IPS-18c (cell line): Measurements from ENCODE around the gene FAM83G.
"Not testable (repeated sequence)": the region's sequence is repeated elsewhere in the genome, so short reads cannot be mapped to it uniquely, and the experiment has no call there.

ENCODE experiments used
- H3K4me3 ChIP-seq: 2 replicates; pipeline ENCODE4 v1.7.0; 2013; ENCODE audit warnings: low read depth, mild to moderate bottlenecking, low read length, moderate library complexity; ENCODE audit not compliant: insufficient read depth
- H3K9me3 ChIP-seq: one replicate; pipeline ENCODE4 v1.6.1; 2013; ENCODE audit warnings: mild to moderate bottlenecking, low read length, moderate library complexity; ENCODE audit not compliant: control insufficient read depth, insufficient read depth

FAM83G gene

DNA sequence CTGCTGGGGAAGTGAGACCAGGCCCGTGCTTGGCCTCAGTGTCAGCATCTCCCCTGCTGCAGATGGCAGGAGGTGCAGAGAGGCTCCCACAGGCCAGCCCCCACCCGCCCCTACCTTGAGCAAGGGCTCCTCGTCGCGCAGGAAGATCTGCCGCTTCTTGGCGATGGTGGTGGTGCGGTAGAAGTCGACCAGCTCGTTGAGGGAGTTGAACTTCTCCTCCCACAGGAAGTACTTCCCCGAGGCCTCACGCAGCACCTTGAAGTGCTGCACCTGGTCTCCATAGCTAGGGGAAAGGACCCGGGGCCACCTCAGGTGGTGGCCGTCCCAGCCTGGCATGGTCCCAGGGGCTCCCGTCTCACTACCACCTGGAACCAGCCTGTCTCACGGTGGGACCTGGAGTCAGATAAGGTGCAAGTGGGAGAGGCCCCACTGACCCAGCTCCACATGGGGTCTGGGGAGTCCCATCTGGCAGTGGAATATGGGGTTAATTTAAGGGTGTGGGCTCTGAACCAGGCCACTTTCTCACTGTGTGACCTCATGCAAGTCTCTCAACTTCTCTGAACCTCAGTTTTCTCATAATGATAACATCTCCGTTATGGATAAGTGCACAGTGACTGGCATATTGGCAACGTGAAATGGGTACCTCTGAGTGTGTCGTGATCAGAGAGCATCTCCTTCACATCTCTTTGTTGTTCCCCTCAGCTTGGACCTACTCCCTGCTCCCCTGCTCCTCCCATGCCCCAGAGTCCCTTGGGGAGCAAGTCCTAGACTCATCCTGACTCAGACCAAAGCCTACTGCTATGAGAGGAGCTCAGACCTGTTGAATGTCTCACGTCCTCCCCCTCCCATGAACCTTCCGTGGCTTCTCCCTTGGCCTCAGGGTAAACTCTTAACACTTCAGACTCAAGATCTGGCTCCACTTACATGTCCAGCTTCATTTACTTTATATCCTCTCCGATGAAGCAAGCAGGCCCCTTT is 19.8 kb upstream of the FAM83G start:
- Histone ChIP-seq H3K4me3 (no peak overlapping the region), H3K9me3 (no peaks in the 10 kb centered on the region)

DNA sequence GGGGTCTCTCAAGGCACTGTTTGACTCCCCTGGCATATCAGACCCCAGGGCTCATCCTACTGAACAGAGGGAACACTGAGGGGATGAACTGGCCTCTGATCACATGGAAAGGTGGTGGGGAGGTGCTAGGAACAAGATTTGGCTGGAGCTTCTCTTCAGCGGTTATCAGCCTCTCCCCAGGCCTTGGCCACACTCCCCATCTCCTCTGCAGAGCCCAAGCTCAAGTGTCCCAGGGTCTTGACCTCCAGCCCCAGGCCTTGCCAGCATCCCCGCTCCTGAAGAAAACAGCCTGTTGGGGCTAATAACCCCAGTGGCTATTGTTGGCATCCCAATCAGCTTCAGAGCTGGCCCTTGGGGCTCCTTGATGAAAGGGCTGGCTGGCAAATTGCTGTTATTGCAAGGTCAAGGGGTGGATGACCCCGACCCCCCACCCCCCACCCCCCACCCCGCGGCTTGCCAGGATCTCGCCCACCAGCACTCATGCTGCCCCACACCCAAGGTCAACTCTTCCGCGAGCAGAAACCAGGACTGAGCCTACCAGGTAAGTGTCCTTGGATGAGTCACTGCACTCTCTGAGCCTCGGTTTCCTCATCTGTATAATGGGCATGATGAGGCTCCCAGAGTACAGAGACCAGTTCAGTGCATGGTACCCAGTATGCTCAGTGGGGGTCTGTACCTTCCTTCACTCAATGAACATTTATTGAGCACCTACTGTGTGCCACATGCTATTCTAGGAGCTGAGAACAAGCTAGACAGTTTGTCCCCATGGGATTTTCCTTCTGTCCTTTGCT is 18.8 kb upstream of the FAM83G start:
- H3K4me3 ChIP-seq = no peak overlapping the region
- no peaks in the 10 kb centered on the region for H3K9me3 ChIP-seq

DNA sequence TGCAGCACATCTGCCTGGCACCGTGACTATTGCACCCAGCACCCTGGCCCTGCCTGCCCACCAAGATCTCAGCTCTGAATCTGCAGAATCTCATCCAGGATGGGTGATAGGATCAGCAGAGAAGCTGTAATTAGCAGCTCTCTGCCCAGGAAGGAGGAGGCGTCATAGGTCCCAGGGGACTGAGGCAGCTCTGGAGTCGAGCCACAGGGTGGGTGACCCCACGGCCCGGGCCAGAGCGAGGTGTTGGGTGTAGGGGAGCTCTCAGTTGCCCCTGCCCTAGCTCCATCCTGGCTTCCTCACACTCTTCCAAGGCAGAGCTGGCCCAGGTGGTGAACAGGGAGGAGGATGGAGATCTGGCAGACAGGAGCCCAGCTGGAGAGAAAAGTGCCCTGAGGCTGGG is 18.2 kb upstream of the FAM83G start:
- Histone ChIP-seq H3K9me3 (no peaks in the 10 kb centered on the region), H3K4me3 (no peak overlapping the region)

DNA sequence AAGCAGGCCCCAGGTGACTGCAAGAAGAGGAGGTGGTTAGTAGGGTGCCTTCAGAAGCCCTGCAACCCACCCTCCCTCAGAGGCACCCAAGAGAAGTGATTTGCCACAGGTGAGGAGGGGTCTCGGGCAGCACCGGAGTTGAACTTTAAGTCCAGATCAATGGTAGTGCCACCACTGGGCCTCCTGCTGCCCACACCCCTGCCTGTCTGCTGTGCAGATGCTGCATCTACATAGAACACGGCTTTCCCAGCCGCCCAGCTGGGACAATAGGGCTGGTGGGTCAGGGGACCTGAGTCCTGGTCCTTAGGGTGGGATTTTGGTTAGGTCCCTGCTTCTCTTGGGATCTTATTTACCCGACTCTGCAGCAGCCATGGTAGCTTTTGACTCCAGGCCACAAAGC is 17.6 kb upstream of the FAM83G start:
- H3K9me3 ChIP-seq = no peaks in the 10 kb centered on the region
- no peak overlapping the region for H3K4me3 ChIP-seq

DNA sequence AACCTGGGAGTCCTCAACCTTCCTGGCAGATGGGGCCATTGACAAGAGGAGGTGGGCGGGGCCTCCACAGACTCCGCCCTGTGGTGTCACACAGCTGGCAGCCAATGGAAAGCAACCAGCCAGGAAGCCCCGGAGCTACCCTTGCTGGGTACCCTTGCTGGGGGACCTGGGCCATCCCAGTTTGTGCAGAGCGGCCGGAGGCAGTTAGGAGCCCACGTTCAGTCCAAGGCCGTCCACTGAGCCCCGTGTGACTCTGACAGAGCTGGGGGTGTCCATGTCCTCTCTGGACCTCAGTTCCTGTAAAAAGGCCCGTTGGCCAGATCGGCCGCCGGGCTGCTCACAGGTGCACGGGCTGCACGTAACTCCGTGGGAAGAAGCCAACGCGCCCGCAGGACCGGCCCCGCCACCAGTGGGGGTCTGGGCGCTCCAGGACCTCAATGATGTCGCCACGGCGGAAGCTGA is 17.1 kb upstream of the FAM83G start:
- H3K4me3 ChIP-seq = no peak overlapping the region
- H3K9me3 ChIP-seq = no peaks in the 10 kb centered on the region

DNA sequence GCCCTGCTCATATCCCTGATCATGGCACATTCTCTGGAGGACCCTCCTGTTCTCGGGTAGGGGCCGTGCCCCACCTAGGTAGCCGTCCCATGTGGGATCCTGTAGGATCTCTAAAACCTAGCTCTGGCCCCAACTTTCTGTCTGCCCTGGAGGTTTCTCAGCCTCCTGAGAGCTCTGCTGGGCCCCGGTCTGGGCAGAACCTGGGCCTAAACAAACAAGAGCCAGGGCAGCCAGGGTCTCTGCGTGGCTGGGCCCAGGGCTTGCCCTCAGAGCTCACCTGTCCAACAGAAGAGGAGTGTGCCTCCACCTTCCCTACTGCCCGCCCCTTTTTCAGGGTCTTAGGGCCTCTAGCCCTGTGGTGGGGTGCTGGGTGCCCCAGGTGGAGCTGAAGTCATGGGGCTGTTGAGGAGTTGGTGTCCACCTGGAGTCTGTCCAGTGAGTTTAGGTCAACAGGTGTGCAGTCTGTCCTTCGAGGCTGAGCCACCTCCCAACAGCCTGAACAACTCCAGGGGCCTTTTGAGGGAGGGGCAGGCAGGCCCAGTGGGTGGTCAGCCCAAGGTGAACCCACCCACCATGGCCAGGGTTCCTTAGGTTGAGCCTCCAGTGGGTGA is 16.6 kb upstream of the FAM83G start:
- not testable (repeated sequence) for H3K4me3 ChIP-seq

DNA sequence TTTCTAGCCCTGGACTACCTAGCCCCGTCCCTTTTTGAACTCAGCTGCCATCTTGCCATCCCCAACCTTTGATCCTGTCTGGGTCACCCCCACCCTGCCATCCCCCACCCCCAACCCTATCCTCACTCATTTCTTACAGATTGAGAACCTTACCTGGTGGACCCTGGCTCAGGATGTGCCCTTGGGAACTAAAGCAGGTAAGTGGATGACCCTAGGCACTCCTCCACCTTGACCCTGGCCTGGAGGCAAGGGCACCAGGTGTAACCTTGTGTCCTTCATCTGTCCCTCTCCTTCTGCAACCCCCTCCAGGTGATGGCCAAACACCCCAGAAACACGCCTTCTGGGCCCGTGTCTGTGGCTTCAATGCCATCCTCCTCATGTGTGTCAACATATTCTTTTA is 15.5 kb upstream of the FAM83G start:
- Histone ChIP-seq H3K4me3 (no peak overlapping the region), H3K9me3 (no peaks in the 10 kb centered on the region)

More for the DNA sequence above, 16.6 kb upstream of the FAM83G start:
- not testable (repeated sequence) for H3K9me3 ChIP-seq

DNA sequence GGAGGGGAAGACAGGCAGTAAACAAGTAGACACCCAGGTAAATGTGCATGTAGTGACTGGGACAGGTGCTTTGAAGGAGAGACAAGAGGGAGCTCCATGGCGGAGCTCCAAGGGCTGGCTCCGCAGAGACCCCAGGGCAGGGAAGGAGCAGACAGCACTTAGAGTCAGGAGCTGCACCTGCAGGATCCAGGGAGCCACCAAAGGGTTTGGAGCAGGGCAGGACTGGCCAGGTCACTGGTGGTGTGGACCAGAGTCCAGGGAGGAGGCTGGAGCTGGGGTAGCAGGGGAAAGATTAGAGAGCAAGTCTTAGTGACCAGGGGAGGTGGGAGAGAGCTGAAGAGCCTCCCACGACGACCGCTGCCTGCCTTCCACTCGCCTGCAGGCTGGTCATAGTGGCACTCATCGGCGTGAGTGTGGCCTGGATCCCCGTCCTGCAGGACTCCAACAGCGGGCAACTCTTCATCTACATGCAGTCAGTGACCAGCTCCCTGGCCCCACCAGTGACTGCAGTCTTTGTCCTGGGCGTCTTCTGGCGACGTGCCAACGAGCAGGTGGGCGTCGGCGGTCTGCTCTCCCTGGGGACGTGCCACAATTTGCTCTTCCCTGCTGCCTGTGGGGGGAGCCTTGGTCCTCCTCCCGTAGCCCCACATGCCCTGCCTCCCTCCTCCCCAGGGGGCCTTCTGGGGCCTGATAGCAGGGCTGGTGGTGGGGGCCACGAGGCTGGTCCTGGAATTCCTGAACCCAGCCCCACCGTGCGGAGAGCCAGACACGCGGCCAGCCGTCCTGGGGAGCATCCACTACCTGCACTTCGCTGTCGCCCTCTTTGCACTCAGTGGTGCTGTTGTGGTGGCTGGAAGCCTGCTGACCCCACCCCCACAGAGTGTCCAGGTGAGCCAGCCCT is 14.7 kb upstream of the FAM83G start:
- H3K4me3 ChIP-seq = no peak overlapping the region
- no peaks in the 10 kb centered on the region for H3K9me3 ChIP-seq

DNA sequence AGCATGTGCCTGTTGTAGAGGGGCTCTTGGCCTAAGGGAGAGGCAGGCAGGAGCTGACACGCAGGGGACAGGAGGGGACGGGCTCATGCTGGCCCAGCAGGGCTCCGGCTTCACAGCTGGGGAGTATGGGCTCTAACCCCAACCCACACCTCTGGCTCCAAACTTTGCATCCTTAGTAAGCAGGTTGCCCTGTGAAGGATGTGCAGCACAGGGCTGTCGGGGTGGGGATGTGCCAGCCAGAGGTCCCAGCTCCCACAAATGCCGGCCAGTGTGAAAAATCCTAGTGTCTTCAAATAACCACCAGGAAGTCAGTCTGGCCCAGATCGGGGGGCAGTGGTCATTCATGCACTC is 14.0 kb upstream of the FAM83G start:
- H3K9me3 ChIP-seq = no peaks in the 10 kb centered on the region
- H3K4me3 ChIP-seq = no peak overlapping the region

DNA sequence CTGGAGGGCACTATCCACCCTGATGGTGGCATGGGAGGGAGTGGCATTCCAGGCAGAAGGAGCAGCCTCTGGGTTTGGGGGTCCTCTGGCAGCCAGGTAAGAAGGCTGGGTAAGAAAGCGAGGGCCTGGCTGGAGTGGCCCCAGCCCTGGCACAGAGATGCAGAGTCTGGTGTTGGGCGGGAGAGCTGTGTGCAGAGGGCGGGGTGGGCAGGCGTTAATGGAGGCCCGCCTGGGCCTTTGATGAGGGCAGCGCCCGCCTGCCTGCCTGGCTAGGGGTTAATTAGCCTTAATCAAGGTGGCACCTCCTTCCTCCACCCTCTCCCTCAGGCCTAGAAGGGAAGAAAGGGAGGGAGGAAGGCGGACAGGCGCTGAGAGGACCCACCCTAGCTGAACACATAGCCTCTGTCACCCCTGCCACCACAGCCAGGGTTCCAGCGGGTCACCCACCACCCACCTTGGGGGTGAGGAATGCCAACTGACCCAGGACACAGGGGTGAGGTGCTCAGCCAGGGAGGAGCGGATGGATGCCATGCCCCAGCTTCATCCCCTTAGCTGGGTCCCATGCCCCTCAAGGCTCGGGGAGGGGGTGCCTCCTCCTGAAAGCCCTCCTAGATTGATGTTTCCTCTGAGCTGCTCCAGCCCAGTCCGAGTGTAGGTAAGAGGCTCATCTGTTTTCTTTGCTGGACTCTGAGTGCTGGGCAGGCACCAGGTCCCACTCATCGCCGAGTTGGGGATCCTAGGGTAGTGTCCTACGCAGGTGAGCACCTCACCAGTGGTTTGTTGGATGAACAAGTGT is 13.4 kb upstream of the FAM83G start:
- Histone ChIP-seq H3K4me3 (no peak overlapping the region), H3K9me3 (no peaks in the 10 kb centered on the region)

DNA sequence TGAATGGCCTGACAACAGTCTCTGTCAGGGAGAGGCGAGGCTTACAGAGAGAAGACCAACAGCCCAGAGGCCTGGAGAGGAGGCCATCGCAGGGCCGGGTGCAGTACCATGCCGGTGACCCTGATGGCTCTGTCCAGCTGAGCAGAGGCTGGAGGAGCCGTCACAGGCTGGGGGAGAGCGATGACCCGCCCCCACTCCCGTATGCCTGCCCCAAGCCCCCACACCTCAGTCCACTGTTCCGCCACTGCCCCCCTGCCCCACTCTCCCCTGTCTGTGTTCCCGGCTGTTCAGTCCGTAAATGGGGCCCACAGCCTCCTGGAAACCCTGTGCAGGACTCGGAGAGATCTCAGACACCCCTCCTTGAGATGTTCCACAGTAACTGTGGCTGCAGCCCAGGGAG is 12.8 kb upstream of the FAM83G start:
- Histone ChIP-seq H3K9me3 (no peaks in the 10 kb centered on the region), H3K4me3 (no peak overlapping the region)

DNA sequence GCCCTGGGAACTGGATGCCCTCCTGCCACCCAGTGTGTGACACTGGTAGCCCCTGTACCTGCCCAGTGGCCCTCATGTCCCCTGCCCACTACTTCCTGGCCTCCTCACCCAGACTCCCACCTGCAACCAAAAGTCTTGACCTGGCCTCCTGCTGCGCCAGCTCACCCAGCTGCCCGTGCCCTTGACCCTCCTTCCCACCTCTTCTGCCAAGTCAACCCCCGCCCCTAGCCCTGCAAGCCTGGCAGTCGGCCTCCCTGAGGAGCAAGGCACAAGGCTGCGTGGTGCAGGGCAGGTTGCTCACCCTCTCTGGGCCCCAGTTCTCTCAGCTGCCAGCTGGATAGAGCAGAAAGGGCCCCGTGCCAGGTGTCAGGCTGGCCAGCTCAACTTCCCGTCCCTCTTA is 12.3 kb upstream of the FAM83G start:
- no peak overlapping the region for H3K4me3 ChIP-seq
- no peaks in the 10 kb centered on the region for H3K9me3 ChIP-seq

DNA sequence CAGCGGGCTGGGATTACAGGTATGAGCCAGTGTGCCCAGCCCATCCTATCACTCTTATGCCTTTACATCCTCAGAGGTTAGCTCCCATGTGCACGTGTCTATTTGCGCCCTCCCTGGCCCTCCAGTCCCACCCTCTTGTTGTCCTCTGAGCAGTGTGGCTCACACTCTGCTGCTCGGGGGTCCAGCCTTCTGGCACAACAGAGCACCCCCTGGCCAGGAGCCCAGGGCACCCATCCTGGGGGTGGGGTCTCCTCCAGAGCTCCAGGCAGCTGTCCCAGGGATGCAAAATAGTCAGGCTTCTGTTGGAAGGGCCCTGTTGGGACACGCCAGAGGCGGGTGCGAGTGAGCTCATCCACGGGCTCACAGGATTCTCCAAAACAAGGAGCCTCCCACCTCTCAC is 11.7 kb upstream of the FAM83G start:
- H3K4me3 ChIP-seq = no peak overlapping the region
- no peaks in the 10 kb centered on the region for H3K9me3 ChIP-seq

DNA sequence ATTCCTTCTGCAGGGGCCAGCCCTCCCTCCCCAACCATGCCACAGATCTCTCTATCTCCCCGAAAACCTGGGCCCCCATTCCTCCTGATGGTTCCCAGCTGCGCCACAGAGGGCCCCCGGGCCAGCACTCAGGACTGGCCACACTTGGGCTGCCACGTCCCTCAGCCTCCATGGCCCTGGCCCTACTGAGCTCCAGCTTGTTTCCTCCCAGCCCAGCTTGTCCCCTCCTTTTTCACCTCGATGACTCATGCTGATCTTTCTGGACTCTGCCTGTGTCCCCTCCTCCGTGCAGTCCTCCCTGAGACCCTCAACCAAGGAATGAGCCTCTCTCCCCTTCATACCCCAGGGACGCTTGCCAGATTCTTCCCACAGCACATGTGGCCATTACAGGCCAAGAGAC is 10.9 kb upstream of the FAM83G start:
- H3K9me3 ChIP-seq = no peaks in the 10 kb centered on the region
- no peak overlapping the region for H3K4me3 ChIP-seq

DNA sequence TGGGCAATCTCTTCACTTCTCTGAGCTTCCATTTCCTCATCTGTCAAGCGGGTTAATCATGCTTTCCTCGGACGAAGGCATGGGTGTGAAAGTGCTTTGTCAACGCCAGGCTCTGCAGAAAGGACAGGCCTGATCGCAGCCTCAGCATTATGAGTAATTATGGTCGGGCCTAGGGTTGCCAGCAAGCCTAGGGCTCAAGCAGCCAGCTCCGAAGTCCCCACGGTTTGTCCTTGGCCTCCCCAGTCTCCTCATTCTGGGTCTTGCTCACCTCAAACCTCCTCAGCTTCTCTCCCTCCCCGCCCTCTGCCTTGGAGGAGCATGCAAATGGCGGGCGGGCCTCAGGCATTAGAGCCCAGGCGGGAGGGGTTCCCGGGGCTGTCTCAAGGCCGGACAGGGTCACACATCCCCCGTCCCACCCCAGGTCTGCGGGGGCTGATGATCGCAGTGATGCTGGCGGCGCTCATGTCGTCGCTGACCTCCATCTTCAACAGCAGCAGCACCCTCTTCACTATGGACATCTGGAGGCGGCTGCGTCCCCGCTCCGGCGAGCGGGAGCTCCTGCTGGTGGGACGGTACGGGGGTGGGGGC is 10.2 kb upstream of the FAM83G start:
- Histone ChIP-seq H3K4me3 (no peak overlapping the region), H3K9me3 (no peaks in the 10 kb centered on the region)
